K562 (cell line): Measurements from ENCODE around the gene ZNF280D. TPM values are rescaled to one million over a fixed set of nuclear protein-coding genes. Genes with fewer than 3 reads are reported as not detected.

ENCODE experiments used
- CHD1 ChIP-seq: fragments of 200-600 bp; sonication (generic); IDR thresholded peaks from one replicate; pipeline ENCODE4 v1.6.1; 2012; ENCODE audit warnings: mild to moderate bottlenecking, moderate library complexity, low read length, inconsistent platforms
- CHD4 ChIP-seq: fragments of 200-600 bp; sonication (generic); IDR thresholded peaks from 3 replicates; pipeline ENCODE4 v1.6.1; 2012; ENCODE audit warnings: low read depth, mild to moderate bottlenecking, mixed read lengths, low read length, inconsistent platforms; ENCODE audit not compliant: insufficient read depth, insufficient replicate concordance, poor library complexity, severe bottlenecking
- DPF2 ChIP-seq: fragments of 450-650 bp; IDR thresholded peaks from 2 replicates; pipeline ENCODE4 v1.6.1; 2016
- EZH2 ChIP-seq: IDR thresholded peaks from 2 replicates; pipeline ENCODE4 v1.6.1; 2012; ENCODE audit warnings: low read depth, mild to moderate bottlenecking, inconsistent platforms, low read length, borderline replicate concordance
- JUN ChIP-seq, 2 experiments: sonication (generic) in 1 of 2; formaldehyde crosslinking in 1 of 2; IDR thresholded peaks; 2 replicates each; pipeline versions ENCODE4 v1.6.1 to v1.8.0; 2012 to 2022; ENCODE audit warnings: borderline replicate concordance in 2 of 2, mild to moderate bottlenecking in 2 of 2, improper control_type of control experiment in 1 of 2, low read depth in 1 of 2, low read length in 1 of 2, missing genetic modification reagents in 1 of 2
- JUND ChIP-seq, 2 experiments: IDR thresholded peaks; 2 replicates in 1 of 2; 3 replicates in 1 of 2; pipeline ENCODE4 v1.6.1; 2011; ENCODE audit warnings: borderline replicate concordance in 2 of 2, low read depth in 2 of 2, low read length in 2 of 2, improper control_type of control experiment in 1 of 2, missing biosample characterization in 1 of 2, missing genetic modification characterization in 1 of 2, missing genetic modification reagents in 1 of 2
- KDM1A ChIP-seq, 2 experiments: fragments of 450-650 bp; IDR thresholded peaks; 2 replicates each; pipeline ENCODE4 v1.6.1; 2016; ENCODE audit warnings: mild to moderate bottlenecking in 2 of 2
- L3MBTL2 ChIP-seq: fragments of 450-650 bp; IDR thresholded peaks from 2 replicates; pipeline ENCODE4 v1.6.1; 2016; ENCODE audit warnings: mild to moderate bottlenecking, moderate library complexity
- MCM5 ChIP-seq: fragments of 450-650 bp; IDR thresholded peaks from 2 replicates; pipeline ENCODE4 v1.6.1; 2016; ENCODE audit warnings: low read depth
- MTF1 ChIP-seq: fragments of 250-450 bp; sonication (Bioruptor Pico); IDR thresholded peaks from 2 replicates; pipeline ENCODE4 v1.9.0; 2021; ENCODE audit warnings: moderate library complexity, mild to moderate bottlenecking, inconsistent platforms, borderline replicate concordance
- MYC ChIP-seq, 2 experiments: fragments of 250-450 bp in 1 of 2; sonication (Bioruptor Pico) in 1 of 2; IDR thresholded peaks; 2 replicates each; pipeline versions ENCODE4 v1.5.1 to v1.6.1; 2012 to 2021; ENCODE audit warnings: low read depth in 2 of 2, borderline replicate concordance in 1 of 2, improper control_type of control experiment in 1 of 2, low read length in 1 of 2, mild to moderate bottlenecking in 1 of 2, moderate library complexity in 1 of 2
- NFE2 ChIP-seq: IDR thresholded peaks from 2 replicates; pipeline ENCODE4 v1.6.1; 2014; ENCODE audit warnings: antibody characterized with exemption, low read depth
- POLR2H ChIP-seq: IDR thresholded peaks from 2 replicates; pipeline ENCODE4 v1.6.1; 2016; ENCODE audit warnings: missing genetic modification characterization, low read depth, mild to moderate bottlenecking, control low read depth, missing compliant biosample characterization, moderate library complexity
- PTBP1 ChIP-seq: fragments of 200-400 bp; formaldehyde crosslinking; IDR thresholded peaks from 2 replicates; pipeline ENCODE4 v1.6.1; 2017; ENCODE audit warnings: low read depth, low read length
- RBM22 ChIP-seq: fragments of 200-400 bp; formaldehyde crosslinking; IDR thresholded peaks from 2 replicates; pipeline ENCODE4 v1.6.1; 2018; ENCODE audit warnings: low read length, low read depth; ENCODE audit not compliant: poor library complexity, severe bottlenecking
- SETDB1 ChIP-seq: IDR thresholded peaks from one replicate; pipeline ENCODE4 v1.6.1; 2012; ENCODE audit warnings: low read length, control low read depth, inconsistent platforms
- SMAD4 ChIP-seq: fragments of 250-450 bp; sonication (Bioruptor Pico); conservative IDR thresholded peaks from 2 replicates; pipeline ENCODE4 v1.8.0; 2021; ENCODE audit warnings: inconsistent platforms, mild to moderate bottlenecking, moderate library complexity
- SMARCA5 ChIP-seq: fragments of 450-650 bp; IDR thresholded peaks from 2 replicates; pipeline ENCODE4 v1.6.1; 2016
- TGIF2 ChIP-seq: sonication (generic); formaldehyde crosslinking; IDR thresholded peaks from 2 replicates; pipeline ENCODE4 v1.8.1; 2022; ENCODE audit warnings: mild to moderate bottlenecking, missing genetic modification reagents, moderate library complexity
- ZNF584 ChIP-seq: fragments of 200-800 bp; sonication (Bioruptor generic); IDR thresholded peaks from 2 replicates; pipeline ENCODE4 v1.6.1; 2016; ENCODE audit warnings: low read depth, mild to moderate bottlenecking, missing genetic modification characterization, missing compliant biosample characterization
- ZNF830 ChIP-seq: fragments of 250-450 bp; sonication (Bioruptor Pico); IDR thresholded peaks from 2 replicates; pipeline ENCODE4 v1.5.0; 2021; ENCODE audit warnings: mild to moderate bottlenecking
- polyA plus RNA-seq, 8 experiments: library from polyadenylated mRNA; depleted of rRNA in 4 of 8; stranded (reverse) in 5 of 8; unstranded in 3 of 8; fragments of >200 nt; fragmentation: Nextera tagmentation in 2 of 8; fragmentation: Illumina TruSeq in 1 of 8; extraction: Ambion mirVana in 2 of 8; extraction: Trizol in 1 of 8; gene quantifications; 2 replicates each; pipeline versions ENCODE4 v1.2.1 to v1.2.3, GENCODE V29; 2011 to 2014; ENCODE audit warnings: inconsistent platforms in 1 of 8, missing spikeins in 1 of 8
- total RNA-seq, 7 experiments: library from RNA; depleted of rRNA in 6 of 7; stranded (reverse); fragments of >200 nt in 6 of 7; fragmentation: Illumina TruSeq in 2 of 7; extraction: Trizol in 2 of 7; gene quantifications; 2 replicates each; pipeline versions ENCODE4 v1.2.1 to v1.2.3, GENCODE V29; 2011 to 2021; ENCODE audit warnings: low replicate concordance in 1 of 7
- TF ChIP-seq, protein P1 (sequence below): fragments of 450-650 bp; conservative IDR thresholded peaks from 2 replicates; pipeline ENCODE4 v1.6.1; 2016; ENCODE audit warnings: missing genetic modification characterization, low read depth, mild to moderate bottlenecking, control low read depth, missing compliant biosample characterization
- TF ChIP-seq, protein P2 (sequence below): fragments of 250-450 bp; sonication (Bioruptor Pico); IDR thresholded peaks from 2 replicates; pipeline ENCODE4 v1.9.0; 2021; ENCODE audit warnings: mild to moderate bottlenecking, inconsistent platforms
- TF ChIP-seq, protein P3 (sequence below): fragments of 450-650 bp; IDR thresholded peaks from 2 replicates; pipeline ENCODE4 v1.6.1; 2016; ENCODE audit warnings: missing biosample characterization, missing genetic modification characterization

Gene ZNF280D
- total and polyA plus RNA-seq, 9 of the 15 experiments (the other 6 are each of a cell fraction or from before 2014, with no cell fraction given): 8.3 to 21.8 (median 18.4) TPM

DNA sequence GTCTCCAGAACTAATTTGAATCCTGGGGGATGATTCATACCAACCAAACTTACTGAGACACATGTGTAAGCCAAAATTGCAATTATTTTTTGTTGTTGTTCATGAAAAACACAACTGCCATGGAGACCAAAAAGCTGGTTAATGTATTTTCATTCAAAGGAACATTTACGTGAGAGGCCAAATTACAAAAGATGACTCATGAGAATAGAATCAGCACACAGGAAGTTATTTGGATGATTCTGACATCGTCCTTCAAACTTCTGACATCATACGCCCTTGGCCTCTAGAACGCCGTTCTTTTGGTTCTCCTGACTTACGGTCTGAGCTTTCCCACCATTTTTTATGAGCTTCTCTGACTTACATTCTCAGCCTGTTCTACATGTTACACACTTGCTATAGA lies 3.0 kb upstream of the ZNF280D start (continued):
- no peak for TF ChIP-seq ZNF584
- TF ChIP-seq CHD4: no peak
- TF ChIP-seq SETDB1: no peak
- TF ChIP-seq JUND (IDR thresholded peaks at IDR 0.05; ENCODE audit: borderline replicate concordance, low read depth, low read length): peak; percentile 54; the same call in 1 of the 2 replicates
- TF ChIP-seq JUND (tag; IDR thresholded peaks at IDR 0.05; ENCODE audit: borderline replicate concordance, low read depth, low read length): 0 out of 3 replicates have a peak, but pooled peaks have one; percentile 64
- TF ChIP-seq DPF2: 0 out of 2 replicates have a peak, but pooled peaks have one; percentile 24
- peak; percentile 23; the same call in 1 of the 2 replicates for TF ChIP-seq L3MBTL2
- 0 out of 4 replicates have a peak, but pooled peaks of 1 of the 2 experiments have one; percentile 6 for TF ChIP-seq KDM1A (IDR thresholded peaks at IDR 0.05)
- TF ChIP-seq TGIF2 (CRISPR knock-in tag): no peak
- no peak for TF ChIP-seq MTF1 (CRISPR knock-in tag)
- TF ChIP-seq, protein P1, sequence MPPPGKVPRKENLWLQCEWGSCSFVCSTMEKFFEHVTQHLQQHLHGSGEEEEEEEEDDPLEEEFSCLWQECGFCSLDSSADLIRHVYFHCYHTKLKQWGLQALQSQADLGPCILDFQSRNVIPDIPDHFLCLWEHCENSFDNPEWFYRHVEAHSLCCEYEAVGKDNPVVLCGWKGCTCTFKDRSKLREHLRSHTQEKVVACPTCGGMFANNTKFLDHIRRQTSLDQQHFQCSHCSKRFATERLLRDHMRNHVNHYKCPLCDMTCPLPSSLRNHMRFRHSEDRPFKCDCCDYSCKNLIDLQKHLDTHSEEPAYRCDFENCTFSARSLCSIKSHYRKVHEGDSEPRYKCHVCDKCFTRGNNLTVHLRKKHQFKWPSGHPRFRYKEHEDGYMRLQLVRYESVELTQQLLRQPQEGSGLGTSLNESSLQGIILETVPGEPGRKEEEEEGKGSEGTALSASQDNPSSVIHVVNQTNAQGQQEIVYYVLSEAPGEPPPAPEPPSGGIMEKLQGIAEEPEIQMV (tag): no peak
- no peak for TF ChIP-seq MYC (IDR thresholded peaks at IDR 0.05; ENCODE audit: low read depth, low read length)
- no peak for TF ChIP-seq MYC (CRISPR knock-in tag; IDR thresholded peaks at IDR 0.05; ENCODE audit: borderline replicate concordance, low read depth)
- no peak for TF ChIP-seq POLR2H (tag)
- no peak for TF ChIP-seq CHD1
- no peak for TF ChIP-seq SMAD4 (CRISPR knock-in tag)
- TF ChIP-seq MCM5: no peak
- TF ChIP-seq, protein P2, sequence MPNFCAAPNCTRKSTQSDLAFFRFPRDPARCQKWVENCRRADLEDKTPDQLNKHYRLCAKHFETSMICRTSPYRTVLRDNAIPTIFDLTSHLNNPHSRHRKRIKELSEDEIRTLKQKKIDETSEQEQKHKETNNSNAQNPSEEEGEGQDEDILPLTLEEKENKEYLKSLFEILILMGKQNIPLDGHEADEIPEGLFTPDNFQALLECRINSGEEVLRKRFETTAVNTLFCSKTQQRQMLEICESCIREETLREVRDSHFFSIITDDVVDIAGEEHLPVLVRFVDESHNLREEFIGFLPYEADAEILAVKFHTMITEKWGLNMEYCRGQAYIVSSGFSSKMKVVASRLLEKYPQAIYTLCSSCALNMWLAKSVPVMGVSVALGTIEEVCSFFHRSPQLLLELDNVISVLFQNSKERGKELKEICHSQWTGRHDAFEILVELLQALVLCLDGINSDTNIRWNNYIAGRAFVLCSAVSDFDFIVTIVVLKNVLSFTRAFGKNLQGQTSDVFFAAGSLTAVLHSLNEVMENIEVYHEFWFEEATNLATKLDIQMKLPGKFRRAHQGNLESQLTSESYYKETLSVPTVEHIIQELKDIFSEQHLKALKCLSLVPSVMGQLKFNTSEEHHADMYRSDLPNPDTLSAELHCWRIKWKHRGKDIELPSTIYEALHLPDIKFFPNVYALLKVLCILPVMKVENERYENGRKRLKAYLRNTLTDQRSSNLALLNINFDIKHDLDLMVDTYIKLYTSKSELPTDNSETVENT (CRISPR knock-in tag): no peak
- 0 out of 2 replicates have a peak, but pooled peaks have one; percentile 3 for TF ChIP-seq NFE2
- TF ChIP-seq PTBP1: no peak
- TF ChIP-seq JUN (IDR thresholded peaks at IDR 0.05; ENCODE audit: borderline replicate concordance, low read depth, low read length): no peak
- TF ChIP-seq JUN (CRISPR knock-in tag; IDR thresholded peaks at IDR 0.05; ENCODE audit: borderline replicate concordance): no peak
- TF ChIP-seq, protein P3, sequence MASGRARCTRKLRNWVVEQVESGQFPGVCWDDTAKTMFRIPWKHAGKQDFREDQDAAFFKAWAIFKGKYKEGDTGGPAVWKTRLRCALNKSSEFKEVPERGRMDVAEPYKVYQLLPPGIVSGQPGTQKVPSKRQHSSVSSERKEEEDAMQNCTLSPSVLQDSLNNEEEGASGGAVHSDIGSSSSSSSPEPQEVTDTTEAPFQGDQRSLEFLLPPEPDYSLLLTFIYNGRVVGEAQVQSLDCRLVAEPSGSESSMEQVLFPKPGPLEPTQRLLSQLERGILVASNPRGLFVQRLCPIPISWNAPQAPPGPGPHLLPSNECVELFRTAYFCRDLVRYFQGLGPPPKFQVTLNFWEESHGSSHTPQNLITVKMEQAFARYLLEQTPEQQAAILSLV: no peak
- TF ChIP-seq ZNF830: no peak
- TF ChIP-seq SMARCA5: no peak
- TF ChIP-seq RBM22: no peak
- TF ChIP-seq EZH2: no peak
